Bronchial epithelial cell (primary cell): Measurements from ENCODE around the gene VEZF1. TPM values are rescaled to one million over a fixed set of nuclear protein-coding genes. Genes with fewer than 3 reads are reported as not detected.

Experiments used
- DNase-seq: peaks from one replicate; pipeline ENCODE4 v3.0.0-alpha.2; 2010; ENCODE audit warnings: low read depth
- FAIRE-seq: peaks from 2 replicates; lab custom pipeline; 2011; peaks lifted over from hg19 to GRCh38; lab: Jason Lieb, UNC
- H3K27me3 ChIP-seq: 2 replicates; pipeline ENCODE4 v1.5.1; 2011; ENCODE audit warnings: low read length; ENCODE audit not compliant: control insufficient read depth, insufficient read depth
- H3K36me3 ChIP-seq: 2 replicates; pipeline ENCODE4 v1.5.1; 2011; ENCODE audit warnings: low read length; ENCODE audit not compliant: control insufficient read depth, insufficient read depth
- H3K4me3 ChIP-seq: 2 replicates; pipeline ENCODE4 v1.5.1; 2011; ENCODE audit warnings: mild to moderate bottlenecking, low read depth, low read length, control low read depth
- total RNA-seq: library from RNA; depleted of rRNA; stranded (reverse); fragments of >200 nt; gene quantifications from 2 replicates; pipeline ENCODE4 v1.2.1, GENCODE V29; 2014
- TF ChIP-seq, protein P1 (sequence below): IDR thresholded peaks from 2 replicates; pipeline ENCODE4 v1.5.1; 2011; ENCODE audit warnings: mild to moderate bottlenecking, moderate library complexity, low read length, control low read depth, inconsistent platforms; ENCODE audit not compliant: insufficient read depth, severe bottlenecking

VEZF1 gene
- total RNA-seq, 1 donor from 2014 or later: 23.2 TPM

DNA sequence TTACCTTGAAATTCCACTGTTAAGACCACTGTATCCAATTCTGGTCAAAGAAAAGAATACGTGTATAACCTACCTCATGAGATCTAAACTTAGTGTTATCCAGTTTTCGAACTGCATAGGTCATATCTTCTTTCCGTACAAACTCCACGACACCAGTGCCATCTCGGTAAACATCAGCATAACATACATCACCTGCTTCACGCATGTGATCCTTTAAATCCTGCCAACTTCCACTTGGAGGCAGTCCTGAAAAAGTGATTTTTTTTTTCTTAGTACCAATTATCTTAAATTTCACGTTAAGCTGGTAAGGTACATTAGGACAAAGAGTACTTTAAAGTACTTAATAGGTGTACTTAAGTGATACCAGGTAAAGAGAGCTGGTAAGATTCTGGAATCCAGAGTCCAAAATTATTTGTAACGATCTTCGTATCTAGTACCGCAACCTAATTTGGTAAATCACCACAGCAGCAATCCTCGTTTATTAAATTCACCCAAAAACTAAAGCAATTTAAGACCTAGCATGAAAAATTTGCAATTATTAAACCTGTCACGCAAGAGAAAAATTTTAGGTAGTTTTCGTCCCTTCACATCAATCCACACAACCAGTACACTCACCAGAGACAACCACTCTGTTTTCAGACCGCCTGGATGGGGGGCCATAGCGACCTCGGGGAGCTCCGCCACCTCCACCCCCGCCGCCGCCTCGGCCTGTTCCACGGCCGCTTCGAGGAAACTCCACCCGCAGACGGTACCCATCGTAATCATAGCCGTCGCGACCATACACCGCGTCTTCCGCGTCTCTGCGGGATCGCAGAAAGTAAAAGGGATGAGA, 17.9 kb upstream of the VEZF1 start:
- TF ChIP-seq, protein P1, sequence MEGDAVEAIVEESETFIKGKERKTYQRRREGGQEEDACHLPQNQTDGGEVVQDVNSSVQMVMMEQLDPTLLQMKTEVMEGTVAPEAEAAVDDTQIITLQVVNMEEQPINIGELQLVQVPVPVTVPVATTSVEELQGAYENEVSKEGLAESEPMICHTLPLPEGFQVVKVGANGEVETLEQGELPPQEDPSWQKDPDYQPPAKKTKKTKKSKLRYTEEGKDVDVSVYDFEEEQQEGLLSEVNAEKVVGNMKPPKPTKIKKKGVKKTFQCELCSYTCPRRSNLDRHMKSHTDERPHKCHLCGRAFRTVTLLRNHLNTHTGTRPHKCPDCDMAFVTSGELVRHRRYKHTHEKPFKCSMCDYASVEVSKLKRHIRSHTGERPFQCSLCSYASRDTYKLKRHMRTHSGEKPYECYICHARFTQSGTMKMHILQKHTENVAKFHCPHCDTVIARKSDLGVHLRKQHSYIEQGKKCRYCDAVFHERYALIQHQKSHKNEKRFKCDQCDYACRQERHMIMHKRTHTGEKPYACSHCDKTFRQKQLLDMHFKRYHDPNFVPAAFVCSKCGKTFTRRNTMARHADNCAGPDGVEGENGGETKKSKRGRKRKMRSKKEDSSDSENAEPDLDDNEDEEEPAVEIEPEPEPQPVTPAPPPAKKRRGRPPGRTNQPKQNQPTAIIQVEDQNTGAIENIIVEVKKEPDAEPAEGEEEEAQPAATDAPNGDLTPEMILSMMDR: no peak
- peaks cover 11% of the 10 kb centered on the region for H3K36me3 ChIP-seq
- no peak for DNase-seq
- FAIRE-seq: no peak
- peak overlapping the region; percentile 85 for H3K4me3 ChIP-seq
- no peaks in the 10 kb centered on the region for H3K27me3 ChIP-seq

DNA sequence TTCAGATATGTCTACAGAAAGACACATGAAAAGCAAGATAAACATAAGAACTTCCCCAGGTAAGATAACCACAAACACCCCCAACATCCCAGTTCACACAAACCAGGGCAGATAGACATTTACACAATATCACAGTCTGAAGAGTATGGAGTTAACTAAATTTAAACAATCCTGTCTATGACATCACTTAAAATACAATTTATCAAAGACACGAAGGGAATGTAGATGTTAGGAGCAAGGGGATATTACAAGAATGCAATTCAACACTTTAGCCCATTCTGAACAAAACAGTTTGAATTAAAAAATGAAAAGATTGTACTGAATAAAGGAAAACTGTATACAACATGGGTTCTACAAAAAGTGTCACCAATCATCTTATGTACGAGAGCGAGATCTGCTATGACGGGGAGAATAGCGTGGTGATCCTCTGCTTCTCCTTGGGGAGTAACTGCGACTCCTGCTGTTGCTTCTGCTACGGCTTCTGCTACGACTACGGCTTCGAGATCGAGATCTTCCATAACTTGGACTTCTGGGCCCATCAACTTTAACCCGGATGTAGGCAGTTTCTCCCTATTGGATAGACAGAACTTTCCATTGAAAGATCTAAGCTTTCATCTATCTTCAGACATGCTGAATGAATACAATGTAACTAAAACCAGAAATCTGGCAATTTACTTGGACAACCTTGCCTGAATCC, 17.1 kb upstream of the VEZF1 start:
- H3K27me3 ChIP-seq: no peaks in the 10 kb centered on the region
- TF ChIP-seq, protein P1: peak; percentile 4
- FAIRE-seq (no peak), DNase-seq (no peak)
- H3K4me3 ChIP-seq: peak overlapping the region; percentile 85
- peaks cover 11% of the 10 kb centered on the region for H3K36me3 ChIP-seq

DNA sequence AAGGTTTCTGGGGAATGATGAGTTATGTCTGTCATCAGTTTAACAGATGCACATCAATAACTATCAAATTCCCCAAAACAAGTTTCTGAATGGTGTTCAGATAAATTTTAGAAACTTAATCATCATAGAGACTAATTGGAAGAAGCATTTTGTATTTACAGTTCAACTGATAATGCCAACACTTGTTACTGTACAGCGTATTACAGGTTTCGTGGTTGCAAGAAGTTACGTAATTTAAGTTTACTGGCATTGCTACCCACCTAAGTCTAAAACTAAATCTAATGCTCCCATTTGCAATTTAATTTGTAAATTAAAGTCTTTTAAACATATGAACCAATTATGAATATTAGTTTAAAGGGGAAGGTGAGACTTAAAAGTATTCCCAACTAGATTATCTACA, 16.0 kb upstream of the VEZF1 start:
- no peak for FAIRE-seq
- no peaks in the 10 kb centered on the region for H3K27me3 ChIP-seq
- TF ChIP-seq, protein P1: no peak
- H3K36me3 ChIP-seq: peaks cover 13% of the 10 kb centered on the region
- no peak for DNase-seq
- H3K4me3 ChIP-seq: no peak overlapping the region

DNA sequence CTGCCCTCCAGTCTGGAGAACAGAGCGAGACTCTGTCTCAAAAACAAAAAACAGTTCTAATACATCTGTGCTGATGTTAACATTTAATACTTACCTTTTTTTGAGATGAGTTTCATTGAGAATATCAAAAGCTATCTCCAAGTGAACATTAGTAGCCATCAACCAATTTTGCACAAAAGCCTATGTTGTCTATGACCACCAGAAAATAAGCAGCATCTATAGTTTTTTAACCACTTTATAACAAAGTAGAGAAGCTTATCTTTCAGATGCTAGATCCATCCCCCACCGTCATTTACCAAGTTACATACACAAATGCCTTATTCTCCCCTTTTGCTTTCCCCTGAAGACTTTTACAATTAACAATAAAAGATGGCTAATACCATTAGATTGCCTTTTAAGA, 14.9 kb upstream of the VEZF1 start:
- no peak for FAIRE-seq
- no peak for DNase-seq
- peaks cover 13% of the 10 kb centered on the region for H3K36me3 ChIP-seq

DNA sequence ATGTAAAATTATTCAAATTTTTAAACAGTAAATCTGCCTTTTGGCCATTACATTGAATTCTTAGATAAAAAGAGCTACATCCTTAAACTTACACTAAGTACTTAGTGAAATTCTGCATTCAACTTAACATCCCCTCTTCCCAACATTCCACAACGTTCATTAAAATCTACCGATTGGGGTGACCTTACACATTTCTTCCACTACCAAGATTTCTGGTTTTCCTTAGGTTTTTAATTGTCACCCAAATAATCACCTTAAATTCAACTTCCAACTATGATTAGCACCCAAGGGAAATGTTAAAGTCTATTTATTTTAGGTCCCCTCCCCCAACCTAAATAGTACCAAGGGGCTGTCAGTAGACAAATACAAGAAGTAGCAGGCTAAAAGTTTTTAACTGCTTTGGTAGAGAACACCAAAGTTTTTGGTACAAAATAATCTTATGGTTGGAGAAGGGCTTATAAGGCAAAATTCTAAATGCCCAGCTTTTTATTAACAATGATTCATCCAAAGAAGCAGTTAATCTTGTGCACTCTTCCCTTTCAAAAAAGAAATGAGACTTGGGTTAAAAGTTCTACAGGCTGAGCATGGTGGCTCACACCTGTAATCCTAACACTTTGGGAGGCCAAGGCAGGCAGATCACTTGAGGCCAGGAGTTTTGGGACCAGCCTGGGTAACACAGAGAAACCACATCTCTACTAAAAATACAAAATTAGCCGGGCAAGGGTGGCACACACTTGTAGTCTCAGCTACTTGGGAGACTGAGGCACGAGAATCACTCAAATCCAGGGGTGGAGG, 14.3 kb upstream of the VEZF1 start:
- DNase-seq (no peak), FAIRE-seq (no peak)
- no peaks in the 10 kb centered on the region for H3K27me3 ChIP-seq
- peaks cover 15% of the 10 kb centered on the region for H3K36me3 ChIP-seq
- H3K4me3 ChIP-seq: no peak overlapping the region
- TF ChIP-seq, protein P1: no peak

More for the DNA sequence above, 14.9 kb upstream of the VEZF1 start:
- TF ChIP-seq, protein P1: no peak
- Histone ChIP-seq H3K27me3 (no peaks in the 10 kb centered on the region), H3K4me3 (no peak overlapping the region)
